Pons (tissue), 1 donor: ENCODE data around the gene NLRC5.
A peak's percentile ranks its signal among the peaks of the same experiment; 100 is the strongest.

Experiments used
- DNase-seq: peaks from one replicate; pipeline ENCODE4 v3.0.0-alpha.2; 2016; ENCODE audit warnings: low spot score

NLRC5 gene

DNA sequence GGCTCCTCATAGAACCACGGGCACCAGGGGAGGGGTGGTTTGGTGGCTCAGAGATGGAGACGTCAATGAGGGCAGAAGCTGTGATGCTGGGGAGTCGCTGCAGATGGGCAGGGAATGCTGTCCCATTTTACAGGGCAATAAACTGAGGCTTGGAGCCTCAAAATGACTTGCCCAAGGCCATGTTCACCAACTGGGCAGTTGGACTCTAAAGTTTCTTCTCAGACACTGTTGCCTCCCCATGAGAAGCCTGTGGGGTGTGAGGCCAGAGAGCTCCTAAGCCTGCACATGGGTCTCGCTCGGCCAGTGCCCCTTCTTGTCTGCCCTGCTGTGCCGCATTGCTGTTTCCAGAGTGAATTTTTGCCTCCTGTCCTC lies 141.6 kb downstream of the NLRC5 start:
- DNase-seq: no peak

DNA sequence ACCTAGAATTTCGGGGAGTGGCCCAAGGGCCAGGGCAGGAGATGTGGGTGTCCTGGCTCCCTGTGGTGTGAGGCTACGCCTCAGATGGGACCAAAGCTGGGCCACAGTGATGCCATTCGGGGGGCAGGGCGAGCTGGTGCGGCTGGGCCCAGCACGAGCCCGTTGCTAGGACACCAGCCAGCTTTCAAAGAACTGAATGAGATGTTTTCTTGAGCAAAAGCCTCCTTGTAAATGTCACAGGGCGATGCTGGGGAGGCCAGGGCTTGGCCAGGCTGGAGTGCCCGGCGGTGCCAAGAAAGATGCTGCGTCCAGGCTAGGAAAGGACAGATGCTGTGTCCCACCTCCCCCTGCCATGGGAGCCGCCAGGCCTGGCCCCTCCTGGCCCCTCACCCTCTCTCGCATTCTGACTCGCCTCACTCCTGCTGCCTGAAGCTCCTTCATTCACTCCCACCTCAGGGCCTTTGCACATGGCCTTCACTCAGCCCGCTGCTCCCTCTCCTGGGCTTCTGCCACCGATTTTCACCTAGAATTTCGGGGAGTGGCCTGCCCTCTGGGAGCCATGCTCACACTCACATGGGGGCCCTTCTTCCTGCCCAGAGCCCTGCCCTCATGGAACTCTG lies 142.1 kb downstream of the NLRC5 start:
- peak; percentile 93 for DNase-seq

DNA sequence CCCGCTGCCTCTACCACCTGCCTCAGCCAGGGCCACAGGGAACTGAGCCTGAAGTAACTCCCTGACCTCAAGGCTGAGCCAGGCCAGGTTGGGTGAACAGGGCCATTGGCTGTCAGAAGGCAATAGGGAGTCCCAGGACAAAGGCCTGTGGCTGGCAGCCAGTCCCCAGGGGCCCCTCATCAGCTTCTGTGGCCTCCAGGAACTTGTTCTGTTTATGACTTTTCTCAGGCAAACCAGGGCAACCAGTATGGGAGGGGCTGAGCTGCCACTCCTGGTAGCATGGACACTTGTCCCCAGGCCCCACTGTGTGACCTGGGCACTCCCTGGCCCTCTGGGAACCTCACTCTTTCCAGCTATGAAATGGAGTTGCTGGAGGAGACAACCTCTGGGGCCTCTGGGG lies 143.1 kb downstream of the NLRC5 start:
- DNase-seq: no peak

DNA sequence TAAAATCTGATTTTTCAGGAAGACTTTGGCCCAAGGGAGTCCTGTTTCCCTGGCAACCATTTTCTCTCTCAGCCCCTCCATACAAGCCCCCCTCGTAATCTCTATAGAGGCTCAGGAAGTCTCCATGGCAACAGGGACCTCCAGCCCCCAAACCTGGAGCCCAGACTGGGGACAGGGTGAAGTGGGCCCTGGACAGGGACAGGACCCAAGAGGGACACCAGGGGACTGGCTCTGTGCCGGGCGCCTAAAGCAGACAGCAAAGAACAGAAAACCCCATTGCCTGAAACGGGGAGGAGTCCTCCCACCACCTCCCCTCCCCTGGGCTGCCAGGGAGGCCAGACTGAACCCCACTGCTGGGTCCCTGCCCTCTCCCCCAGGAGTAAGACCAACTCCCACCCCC lies 143.7 kb downstream of the NLRC5 start:
- no peak for DNase-seq
